Astrocyte of the spinal cord (primary cell): ENCODE results near the gene C17orf114.
A peak's percentile ranks its signal among the peaks of the same experiment; 100 is the strongest.

Experiments
- DNase-seq: peaks from one replicate; pipeline ENCODE4 v3.0.0; 2011; ENCODE audit warnings: low read depth, low spot score
- H3K4me3 ChIP-seq: 2 replicates; pipeline ENCODE4 v1.5.1; 2011; ENCODE audit warnings: low read depth, mild to moderate bottlenecking, low read length, moderate library complexity
- CTCF ChIP-seq: IDR thresholded peaks from 2 replicates; pipeline ENCODE4 v1.5.1; 2012; ENCODE audit warnings: low read depth, mild to moderate bottlenecking, low read length, inconsistent platforms
- in situ Hi-C: cut with HindIII; loops from 2 replicates; pipeline ENCODE4 v1.10.0; 2017; ENCODE audit warnings: low sequenced_read_pairs

C17orf114 gene

GRCh38 chr17:4789701-4789950, 12.5 kb downstream of the C17orf114 start:
- DNase-seq = no peak
- in situ Hi-C loops = no loop called here
- no peak for TF ChIP-seq CTCF
- H3K4me3 ChIP-seq = peak overlapping the region; percentile 57

GRCh38 chr17:4788807-4789700, 13.1 kb downstream of the C17orf114 start, which contains the start of gene GLTPD2:
TSS of gene GLTPD2 (plus strand) at chr17:4788964. CDS start at chr17:4789012, 48 bp downstream.
- peak within 1 kb of the TSS; percentile 57 for H3K4me3 ChIP-seq
- no peak for DNase-seq
- in situ Hi-C loops = no loop called here
- TF ChIP-seq CTCF = no peak

GRCh38 chr17:4788159-4788806, 13.8 kb downstream of the C17orf114 start:
- TF ChIP-seq CTCF = no peak
- H3K4me3 ChIP-seq = no peak overlapping the region
- no peak for DNase-seq
- in situ Hi-C loops = no loop called here

- DNase-seq = no peak
- no peak overlapping the region for H3K4me3 ChIP-seq
- TF ChIP-seq CTCF = no peak
- in situ Hi-C loops = no loop called here
These were observed 15.6 kb downstream of the C17orf114 start for GRCh38 chr17:4786516-4786915.

GRCh38 chr17:4786106-4786511, 16.0 kb downstream of the C17orf114 start, which contains the start of gene VMO1:
TSS of gene VMO1 (minus strand) at chr17:4786364. CDS start at chr17:4786352, 12 bp downstream.
- no peak for DNase-seq
- in situ Hi-C loops = no loop called here
- TF ChIP-seq CTCF = no peak
- no peak within 1 kb of the TSS for H3K4me3 ChIP-seq

GRCh38 chr17:4785311-4786105, 16.6 kb downstream of the C17orf114 start:
- in situ Hi-C loops = no loop called here
- H3K4me3 ChIP-seq = no peak overlapping the region
- DNase-seq = no peak
- no peak for TF ChIP-seq CTCF
